ENCODE measurements around the gene UROC1.

Gene UROC1

DNA sequence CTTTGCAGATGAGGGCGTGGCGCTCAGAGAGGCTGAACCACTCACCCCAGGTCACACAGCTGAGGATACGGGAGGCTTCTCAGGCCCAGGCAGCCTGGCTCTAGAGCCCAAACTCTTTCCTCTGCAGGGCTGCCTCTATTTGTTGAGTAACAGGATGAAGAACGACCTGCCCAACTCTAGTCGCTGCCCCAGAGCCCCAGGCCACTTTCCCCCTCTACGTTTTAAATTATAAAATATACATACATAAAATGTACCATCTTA, 22.7 kb downstream of the UROC1 start:
- no peak for DNase-seq (ENCODE audit: low spot score)

DNA sequence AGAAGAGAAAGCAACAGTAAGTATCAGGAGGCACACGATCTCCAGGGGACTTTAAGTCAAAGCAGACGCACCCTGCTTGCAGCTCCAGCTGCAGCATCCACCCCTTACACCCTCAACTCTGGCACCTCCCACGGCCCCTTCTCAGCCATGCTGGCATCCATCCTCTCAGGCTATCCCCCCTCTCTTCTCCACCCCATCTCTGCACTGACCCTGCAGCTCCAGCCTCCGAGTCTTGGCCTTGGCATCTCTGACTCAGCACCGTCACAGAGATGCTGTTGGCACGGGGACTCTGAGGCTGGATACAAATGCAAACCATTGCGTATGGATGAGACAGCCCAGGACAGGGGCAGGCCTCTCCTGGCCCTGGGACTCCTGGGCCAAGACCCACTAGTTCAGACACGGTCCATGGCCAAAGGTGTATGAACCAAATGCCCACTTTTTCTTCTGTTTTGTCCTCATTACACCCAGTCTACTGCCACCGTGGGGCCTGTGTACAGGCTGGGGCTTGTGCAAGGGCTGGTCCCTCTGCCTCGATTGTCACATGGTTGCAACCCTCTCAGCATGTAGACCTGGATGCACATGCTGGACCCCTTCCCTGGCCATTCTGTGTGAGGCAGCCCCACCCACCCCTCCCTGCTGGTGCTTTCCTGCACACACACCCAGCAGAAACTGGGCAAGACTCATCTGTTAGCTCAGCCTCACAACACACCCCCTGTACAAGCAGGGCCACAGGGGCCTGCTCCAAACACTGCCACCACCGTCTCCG, 23.2 kb downstream of the UROC1 start:
- no peak for DNase-seq (ENCODE audit: low spot score)

DNA sequence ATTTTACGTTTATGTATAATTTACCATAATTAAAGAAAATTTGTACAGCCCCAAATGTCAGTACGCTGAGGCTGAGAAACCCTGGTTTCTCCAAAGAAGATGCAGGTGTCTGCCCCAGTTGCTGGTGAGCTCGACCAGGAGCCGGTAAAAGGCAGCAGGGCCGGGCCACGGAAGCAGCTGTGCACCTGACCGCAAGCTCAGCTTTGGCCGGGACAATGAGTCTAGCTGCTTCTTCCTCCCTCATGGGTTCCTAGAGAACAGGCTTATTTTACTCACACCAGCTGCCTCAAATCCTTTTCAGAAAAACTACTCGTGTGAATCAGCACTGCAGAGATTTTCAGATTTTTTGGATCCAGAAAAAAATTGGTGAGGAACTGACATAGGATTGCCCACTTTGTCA, 23.8 kb downstream of the UROC1 start:
- no peak for DNase-seq (ENCODE audit: low spot score)

- no peak for DNase-seq (ENCODE audit: low spot score)
Observed at GRCh38 chr3:126493051-126493450, 24.5 kb downstream of the UROC1 start.

DNA sequence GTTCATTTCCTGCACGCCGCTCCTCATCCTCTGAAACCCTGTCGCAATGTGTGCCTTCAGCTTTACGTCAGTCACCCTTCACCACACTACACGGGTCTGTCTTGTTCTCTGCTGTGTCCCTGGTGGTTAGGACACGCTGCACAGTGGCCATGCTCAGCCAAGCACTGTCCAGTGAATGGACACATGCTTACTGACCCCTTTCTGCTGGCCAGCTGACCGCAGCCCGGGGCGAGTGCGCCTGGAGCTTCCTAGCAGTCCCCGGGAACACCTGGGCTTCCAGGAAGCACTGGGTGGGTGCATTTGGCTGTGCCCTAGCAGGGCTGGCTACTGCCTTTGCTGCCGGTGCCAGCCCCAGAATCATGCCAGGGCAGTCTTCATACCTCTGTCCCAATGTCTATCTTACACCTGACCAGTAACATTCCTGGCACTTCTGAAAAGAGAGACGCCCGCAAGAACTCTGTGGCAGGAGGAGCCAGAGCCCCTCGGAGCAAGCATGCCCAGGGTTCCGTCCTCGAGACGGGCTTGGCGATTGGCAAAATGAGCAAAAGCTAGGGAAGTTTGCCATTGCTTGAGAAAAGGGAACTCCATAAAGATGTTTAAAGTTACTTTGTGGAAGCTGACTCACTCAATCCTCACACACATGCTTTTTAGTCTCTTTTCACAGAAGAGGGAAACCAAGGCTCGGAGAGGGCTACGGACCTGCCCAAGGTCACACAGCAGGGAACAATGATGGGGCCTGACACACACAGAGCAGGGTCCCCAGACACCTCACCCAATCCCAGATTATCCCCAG, 26.2 kb downstream of the UROC1 start:
- no peak for DNase-seq (ENCODE audit: low spot score)

GRCh38 chr3:126490619-126491018, 27.0 kb downstream of the UROC1 start:
- peak; percentile 67 for DNase-seq (ENCODE audit: low spot score)

DNA sequence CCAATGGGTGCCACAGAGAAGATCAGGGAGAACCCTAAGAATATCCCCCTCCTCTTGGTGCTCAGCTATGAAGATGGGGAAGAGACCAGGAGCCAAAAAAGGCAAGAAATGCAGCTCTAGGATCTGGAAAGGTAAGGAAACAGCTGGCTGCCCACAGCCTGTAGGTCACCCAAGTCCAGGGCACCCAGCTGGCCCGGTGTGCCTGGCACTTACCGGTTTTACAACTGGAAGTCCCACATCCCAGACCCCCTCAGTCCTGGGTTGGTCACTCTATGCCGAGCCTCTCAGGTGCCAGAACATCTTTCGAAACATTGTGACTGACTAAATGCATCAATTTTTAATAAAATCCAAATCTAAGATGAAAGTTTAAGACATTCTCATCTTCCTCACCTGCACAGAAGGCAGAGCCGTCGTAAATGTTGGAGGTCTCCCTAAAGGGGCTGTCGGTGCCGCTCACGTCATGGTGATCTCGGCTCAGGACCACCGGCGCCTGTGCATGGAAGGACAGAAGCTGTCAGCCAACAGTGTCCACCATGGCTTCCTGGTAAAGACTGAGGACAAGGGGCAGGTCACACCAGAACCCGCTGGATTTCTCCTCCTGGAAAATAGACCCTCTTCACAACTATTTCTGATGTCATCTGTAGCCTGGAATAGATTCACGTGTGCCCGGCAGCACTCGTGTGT, 28.5 kb downstream of the UROC1 start:
- DNase-seq (ENCODE audit: low spot score), result no peak

DNA sequence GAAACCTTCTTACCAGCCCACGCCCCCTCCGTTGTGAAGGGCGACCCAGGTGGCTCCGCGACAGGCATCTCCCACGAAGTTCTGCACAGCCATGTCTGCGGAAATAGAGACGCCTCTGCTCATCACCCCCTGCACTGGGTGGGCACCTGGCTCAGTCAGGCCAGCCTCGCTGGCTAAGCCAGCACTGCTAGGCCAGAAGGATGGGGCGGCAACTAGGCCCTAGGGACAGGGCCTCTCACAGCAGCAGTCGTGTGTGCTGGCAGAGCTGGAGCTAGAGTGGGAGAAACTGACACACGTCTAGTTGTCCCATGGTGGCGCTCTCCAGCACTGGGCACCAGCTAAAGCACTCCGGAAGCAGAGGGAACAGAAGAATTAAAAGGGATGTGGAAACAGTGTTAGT, 29.4 kb downstream of the UROC1 start:
- no peak for DNase-seq (ENCODE audit: low spot score)

- peak; percentile 66 for DNase-seq (ENCODE audit: low spot score)
Observed at GRCh38 chr3:126487151-126487771, 30.3 kb downstream of the UROC1 start.

- DNase-seq (ENCODE audit: low spot score), result no peak
Observed at GRCh38 chr3:126486360-126486847, 31.2 kb downstream of the UROC1 start.

- no peak for DNase-seq (ENCODE audit: low spot score)
Observed at GRCh38 chr3:126485956-126486355, 31.6 kb downstream of the UROC1 start.

DNA sequence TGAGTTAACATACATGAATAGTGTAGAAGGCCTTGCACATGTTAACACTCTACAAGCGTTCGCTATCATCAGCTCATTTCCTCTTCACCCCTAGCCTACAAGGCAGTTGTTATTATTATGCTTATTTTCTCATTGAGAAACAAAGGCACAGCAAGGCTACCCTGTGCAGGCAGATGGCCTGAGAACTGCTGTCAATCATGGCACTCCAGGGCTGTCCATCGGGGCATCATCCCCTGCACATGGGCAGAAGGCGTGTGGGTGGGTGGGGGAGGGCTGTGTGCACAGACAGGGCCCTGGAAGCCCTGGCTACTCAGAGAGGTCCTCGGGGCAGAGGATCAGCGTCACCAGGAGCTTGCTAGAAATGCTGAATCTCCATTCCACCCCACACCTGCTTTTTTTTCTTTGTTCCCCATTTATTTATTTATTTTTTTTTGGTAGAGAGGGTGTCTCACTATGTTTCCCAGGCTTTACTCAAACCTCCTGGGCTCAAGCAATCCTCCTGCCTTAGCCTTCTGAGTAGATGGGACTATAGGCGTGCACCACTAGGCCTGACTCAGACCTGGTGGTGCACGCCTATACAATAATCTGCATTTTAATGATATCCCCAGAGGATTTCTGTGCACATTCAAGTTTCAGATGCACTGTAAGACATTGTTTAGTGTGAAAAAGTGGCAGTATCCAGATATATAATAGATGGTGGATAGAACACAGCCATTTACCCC, 32.2 kb downstream of the UROC1 start:
- DNase-seq (ENCODE audit: low spot score), result peak; percentile 66

DNA sequence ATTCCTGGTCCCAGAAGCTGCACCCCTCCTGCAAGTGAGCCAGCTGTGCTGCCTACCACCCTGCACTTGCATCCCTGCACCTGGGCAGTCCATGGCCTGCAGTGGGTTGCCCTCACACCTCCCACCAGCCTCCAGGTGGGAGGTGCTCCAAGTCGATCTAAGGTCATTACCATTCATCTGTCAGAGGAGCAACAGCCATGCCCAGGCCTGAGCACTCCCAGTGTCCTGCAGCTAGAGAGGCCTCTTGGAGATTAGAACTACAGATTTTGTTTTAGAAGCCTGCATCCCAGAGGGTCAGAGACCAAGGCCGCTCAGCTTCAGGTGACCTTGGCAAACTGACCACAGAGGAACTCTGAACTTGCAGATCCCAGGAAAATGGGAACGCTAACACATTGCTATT, 32.9 kb downstream of the UROC1 start:
- no peak for DNase-seq (ENCODE audit: low spot score)

DNA sequence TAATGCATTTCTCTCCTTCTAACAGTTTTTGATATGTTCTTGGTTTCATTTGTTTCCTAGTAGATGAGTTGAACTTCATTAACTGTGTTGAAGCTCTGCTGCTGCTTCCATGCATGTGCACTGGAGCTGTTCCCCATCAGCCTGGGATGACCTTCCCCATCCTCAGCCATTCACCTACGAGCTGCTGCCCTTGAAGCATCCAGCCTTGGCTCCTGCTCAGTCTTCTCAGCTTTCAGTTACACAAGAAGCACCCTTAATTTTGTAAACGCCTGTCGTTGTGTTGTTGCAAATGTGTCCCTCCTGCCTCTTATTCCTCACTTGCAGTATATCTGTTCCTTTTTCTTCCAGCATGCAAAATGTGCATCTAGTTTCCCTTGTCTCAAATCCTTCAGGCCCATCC, 33.4 kb downstream of the UROC1 start:
- DNase-seq (ENCODE audit: low spot score), result no peak

DNA sequence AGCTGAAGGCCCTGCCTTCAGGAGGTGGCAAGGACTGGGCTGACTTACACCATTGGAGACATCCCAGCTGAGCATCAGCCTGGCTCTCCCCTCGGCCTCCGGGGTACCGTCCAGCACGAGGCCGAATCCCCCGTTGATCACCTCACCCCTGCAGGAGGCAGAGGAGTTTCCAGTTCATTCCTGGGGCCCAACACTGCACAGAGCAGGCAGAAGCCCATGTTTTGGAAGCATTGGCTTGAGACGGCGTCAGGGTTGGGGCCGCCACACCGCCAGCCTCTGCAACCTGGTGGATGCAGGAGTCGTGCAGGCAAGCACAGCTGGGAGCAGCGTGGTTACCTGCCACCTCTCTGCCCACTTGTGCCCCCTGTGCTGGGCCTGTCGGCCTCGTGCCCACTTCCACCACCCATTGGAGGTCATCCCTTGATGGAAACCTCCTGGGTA, 34.2 kb downstream of the UROC1 start:
- no peak for DNase-seq (ENCODE audit: low spot score)

DNA sequence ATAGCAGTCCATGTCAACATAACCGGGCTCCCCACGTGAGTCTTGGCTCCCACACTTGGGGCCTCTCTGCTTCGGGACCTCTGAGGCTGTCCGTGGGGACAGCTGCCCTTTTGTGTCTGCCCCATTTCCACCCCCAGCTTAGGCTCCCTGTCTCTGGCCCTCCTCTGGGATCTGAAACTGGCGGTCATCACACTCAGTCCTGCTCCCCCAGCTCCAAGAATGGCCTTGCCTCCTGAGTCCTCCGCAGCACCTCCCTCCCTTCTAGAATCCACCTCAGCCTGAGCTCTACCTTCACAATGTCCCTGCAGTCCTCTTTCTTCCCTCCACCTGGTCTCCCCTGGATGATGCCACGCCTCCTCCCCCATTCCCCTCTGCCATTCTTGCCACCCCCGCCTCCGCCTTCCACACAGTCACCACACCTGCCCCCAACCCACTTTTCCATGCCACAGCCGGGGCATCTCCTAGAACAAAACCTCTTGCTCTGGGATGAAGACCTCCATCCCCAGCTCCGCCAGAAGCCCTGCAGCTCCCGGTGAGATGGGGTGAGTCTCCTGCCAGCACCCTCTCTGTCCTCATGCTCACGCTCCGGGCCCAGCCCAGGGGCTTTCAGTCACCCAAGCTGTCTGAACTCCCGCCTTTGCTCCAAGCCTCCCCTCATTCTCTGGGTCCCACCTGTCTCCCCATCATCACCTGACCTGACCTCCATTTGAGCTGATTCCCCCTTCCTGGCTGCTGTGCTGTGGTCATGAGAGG, 34.9 kb downstream of the UROC1 start:
- no peak for DNase-seq (ENCODE audit: low spot score)

DNA sequence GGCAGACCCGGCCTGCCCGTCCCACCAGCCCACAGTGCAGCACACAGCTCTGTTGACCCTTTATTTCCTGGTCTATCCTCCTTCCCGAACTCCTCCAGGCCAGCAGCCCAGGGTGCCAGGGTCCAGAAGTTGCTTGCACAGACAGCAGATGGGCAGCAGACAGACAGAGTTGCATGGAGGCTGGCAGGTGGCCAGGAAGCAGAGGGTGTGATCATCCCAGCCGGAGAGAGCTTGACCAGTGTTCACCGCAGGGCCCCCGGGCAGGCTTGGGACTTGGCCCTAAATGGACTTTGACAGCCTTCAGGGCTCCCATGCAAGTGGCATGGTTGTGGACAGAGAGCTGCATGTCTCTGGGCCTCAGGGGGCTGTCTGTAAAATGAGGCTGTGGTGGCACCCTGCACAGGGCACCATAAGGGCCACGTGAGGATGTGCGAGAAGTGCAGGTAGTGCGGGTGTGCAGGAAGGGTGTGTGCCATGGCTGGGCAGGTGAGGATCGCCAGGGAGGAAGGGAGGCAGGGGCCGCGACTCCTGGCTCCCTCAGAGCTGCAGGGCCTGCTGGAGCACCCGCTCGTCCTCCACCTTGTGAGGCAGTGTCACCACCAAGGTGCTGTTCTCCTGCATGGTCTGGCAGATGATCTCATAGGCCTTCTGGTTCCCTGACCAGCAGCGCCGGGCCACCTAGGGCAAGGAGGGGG, 35.6 kb downstream of the UROC1 start:
- DNase-seq (ENCODE audit: low spot score), result no peak

- no peak for DNase-seq (ENCODE audit: low spot score)
Observed at GRCh38 chr3:126480861-126481260, 36.7 kb downstream of the UROC1 start.

GRCh38 chr3:126480206-126480605, 37.4 kb downstream of the UROC1 start:
- DNase-seq (ENCODE audit: low spot score), result no peak

- DNase-seq (ENCODE audit: low spot score), result no peak
Observed at GRCh38 chr3:126479642-126480041, 37.9 kb downstream of the UROC1 start.
